ENCODE data around the gene OR1K1.

OR1K1 gene

GRCh38 chr9:122800066-122801060 lies at the start of gene OR1K1:
TSS of gene OR1K1 (plus strand) at chr9:122800123. CDS start at chr9:122800123, 0 bp downstream.
- FAIRE-seq, result no peak
- no peak for DNase-seq (ENCODE audit: insufficient read length, low spot score)
- no peak for TF ChIP-seq CTCF (IDR thresholded peaks at IDR 0.05; ENCODE audit: insufficient read depth, missing control alignments)

GRCh38 chr9:122754825-122755224 lies 45.1 kb upstream of the OR1K1 start:
- no peak for FAIRE-seq
- TF ChIP-seq CTCF (IDR thresholded peaks at IDR 0.05; ENCODE audit: insufficient read depth, missing control alignments), result no peak
- no peak for DNase-seq (ENCODE audit: insufficient read length, low spot score)

GRCh38 chr9:122767817-122768216 lies 32.1 kb upstream of the OR1K1 start:
- no peak for FAIRE-seq
- TF ChIP-seq CTCF (IDR thresholded peaks at IDR 0.05; ENCODE audit: insufficient read depth, missing control alignments), result no peak
- DNase-seq (ENCODE audit: insufficient read length, low spot score), result no peak

GRCh38 chr9:122777052-122777451 lies 22.9 kb upstream of the OR1K1 start:
- FAIRE-seq (no peak), DNase-seq (ENCODE audit: insufficient read length, low spot score) (no peak)
- TF ChIP-seq CTCF (IDR thresholded peaks at IDR 0.05; ENCODE audit: insufficient read depth, missing control alignments), result no peak

GRCh38 chr9:122777935-122778627 lies 21.8 kb upstream of the OR1K1 start:
- TF ChIP-seq CTCF (IDR thresholded peaks at IDR 0.05; ENCODE audit: insufficient read depth, missing control alignments), result no peak
- DNase-seq (ENCODE audit: insufficient read length, low spot score), result no peak
- FAIRE-seq, result no peak

GRCh38 chr9:122779181-122779580 lies 20.7 kb upstream of the OR1K1 start:
- no peak for FAIRE-seq
- no peak for DNase-seq (ENCODE audit: insufficient read length, low spot score)
- no peak for TF ChIP-seq CTCF (IDR thresholded peaks at IDR 0.05; ENCODE audit: insufficient read depth, missing control alignments)

Measured in D721Med (cell line).